ENCODE data around the gene GFER. TPM values are rescaled to one million over a fixed set of nuclear protein-coding genes. Genes with fewer than 3 reads are reported as not detected.

Gene GFER
- total and polyA plus RNA-seq, 9 of the 15 experiments (the other 6 are each of a cell fraction or from before 2014, with no cell fraction given) = 4.3 to 53.7 (median 19.8) TPM

DNA sequence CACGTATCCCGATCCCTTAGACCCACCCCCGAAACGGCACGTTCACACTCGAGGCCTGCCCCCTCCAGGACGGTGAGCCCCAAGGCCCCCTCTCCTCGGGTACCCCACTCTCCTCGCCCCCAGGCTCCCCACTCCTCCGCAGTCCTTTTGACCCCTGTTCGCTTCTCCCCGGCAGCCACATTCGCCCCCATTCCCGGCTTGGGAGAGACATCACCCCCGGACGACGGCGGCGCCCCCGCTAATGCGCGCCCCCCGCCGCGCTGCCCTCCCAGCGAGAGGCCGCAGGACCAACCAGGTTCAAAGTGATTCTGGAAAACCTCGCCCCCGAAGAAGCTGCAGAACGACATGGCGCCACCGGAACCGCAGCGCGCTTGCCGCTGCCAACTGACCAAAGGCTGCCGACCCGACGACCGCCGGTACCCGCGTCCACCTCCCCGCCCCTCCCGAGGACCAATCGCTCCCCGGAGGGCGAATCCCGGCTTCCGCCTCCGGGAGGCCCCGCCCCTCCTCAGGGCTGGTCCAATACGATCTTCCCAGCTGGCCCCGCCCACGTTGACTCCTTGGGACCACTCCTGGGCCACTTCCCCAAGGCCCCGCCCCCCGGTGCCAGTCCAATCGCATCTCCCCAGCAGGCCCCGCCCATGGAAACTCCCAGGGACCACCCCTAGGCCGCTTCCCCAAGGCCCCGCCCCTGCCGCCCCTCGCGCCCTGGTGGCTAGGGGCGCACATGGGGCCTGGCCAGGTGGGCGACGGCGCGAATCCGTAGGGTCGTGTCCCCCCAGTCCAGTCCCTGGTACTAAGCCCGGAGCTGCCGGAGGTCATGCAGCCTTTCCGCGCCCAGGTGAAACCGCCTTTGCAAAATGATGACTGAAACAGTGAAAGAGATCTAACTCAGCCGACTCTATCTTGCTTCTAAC, 40.9 kb upstream of the GFER start, which contains the start of gene MSRB1 (continued):
- TF ChIP-seq, protein P1, sequence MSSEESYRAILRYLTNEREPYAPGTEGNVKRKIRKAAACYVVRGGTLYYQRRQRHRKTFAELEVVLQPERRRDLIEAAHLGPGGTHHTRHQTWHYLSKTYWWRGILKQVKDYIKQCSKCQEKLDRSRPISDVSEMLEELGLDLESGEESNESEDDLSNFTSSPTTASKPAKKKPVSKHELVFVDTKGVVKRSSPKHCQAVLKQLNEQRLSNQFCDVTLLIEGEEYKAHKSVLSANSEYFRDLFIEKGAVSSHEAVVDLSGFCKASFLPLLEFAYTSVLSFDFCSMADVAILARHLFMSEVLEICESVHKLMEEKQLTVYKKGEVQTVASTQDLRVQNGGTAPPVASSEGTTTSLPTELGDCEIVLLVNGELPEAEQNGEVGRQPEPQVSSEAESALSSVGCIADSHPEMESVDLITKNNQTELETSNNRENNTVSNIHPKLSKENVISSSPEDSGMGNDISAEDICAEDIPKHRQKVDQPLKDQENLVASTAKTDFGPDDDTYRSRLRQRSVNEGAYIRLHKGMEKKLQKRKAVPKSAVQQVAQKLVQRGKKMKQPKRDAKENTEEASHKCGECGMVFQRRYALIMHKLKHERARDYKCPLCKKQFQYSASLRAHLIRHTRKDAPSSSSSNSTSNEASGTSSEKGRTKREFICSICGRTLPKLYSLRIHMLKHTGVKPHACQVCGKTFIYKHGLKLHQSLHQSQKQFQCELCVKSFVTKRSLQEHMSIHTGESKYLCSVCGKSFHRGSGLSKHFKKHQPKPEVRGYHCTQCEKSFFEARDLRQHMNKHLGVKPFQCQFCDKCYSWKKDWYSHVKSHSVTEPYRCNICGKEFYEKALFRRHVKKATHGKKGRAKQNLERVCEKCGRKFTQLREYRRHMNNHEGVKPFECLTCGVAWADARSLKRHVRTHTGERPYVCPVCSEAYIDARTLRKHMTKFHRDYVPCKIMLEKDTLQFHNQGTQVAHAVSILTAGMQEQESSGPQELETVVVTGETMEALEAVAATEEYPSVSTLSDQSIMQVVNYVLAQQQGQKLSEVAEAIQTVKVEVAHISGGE (CRISPR knock-in tag; IDR thresholded peaks at IDR 0.05) = no peak
- TF ChIP-seq, protein P2, sequence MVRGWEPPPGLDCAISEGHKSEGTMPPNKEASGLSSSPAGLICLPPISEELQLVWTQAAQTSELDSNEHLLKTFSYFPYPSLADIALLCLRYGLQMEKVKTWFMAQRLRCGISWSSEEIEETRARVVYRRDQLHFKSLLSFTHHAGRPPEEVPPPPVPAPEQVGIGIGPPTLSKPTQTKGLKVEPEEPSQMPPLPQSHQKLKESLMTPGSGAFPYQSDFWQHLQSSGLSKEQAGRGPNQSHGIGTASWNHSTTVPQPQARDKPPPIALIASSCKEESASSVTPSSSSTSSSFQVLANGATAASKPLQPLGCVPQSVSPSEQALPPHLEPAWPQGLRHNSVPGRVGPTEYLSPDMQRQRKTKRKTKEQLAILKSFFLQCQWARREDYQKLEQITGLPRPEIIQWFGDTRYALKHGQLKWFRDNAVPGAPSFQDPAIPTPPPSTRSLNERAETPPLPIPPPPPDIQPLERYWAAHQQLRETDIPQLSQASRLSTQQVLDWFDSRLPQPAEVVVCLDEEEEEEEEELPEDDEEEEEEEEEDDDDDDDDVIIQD (CRISPR knock-in tag; IDR thresholded peaks at IDR 0.05) = no peak
- TF ChIP-seq, protein P3, sequence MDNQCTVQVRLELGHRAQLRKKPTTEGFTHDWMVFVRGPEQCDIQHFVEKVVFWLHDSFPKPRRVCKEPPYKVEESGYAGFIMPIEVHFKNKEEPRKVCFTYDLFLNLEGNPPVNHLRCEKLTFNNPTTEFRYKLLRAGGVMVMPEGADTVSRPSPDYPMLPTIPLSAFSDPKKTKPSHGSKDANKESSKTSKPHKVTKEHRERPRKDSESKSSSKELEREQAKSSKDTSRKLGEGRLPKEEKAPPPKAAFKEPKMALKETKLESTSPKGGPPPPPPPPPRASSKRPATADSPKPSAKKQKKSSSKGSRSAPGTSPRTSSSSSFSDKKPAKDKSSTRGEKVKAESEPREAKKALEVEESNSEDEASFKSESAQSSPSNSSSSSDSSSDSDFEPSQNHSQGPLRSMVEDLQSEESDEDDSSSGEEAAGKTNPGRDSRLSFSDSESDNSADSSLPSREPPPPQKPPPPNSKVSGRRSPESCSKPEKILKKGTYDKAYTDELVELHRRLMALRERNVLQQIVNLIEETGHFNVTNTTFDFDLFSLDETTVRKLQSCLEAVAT (IDR thresholded peaks at IDR 0.05) = peak in 1 of 2 experiments; percentile 18; a peak in 2 of 4 replicates
- TF ChIP-seq, protein P4, sequence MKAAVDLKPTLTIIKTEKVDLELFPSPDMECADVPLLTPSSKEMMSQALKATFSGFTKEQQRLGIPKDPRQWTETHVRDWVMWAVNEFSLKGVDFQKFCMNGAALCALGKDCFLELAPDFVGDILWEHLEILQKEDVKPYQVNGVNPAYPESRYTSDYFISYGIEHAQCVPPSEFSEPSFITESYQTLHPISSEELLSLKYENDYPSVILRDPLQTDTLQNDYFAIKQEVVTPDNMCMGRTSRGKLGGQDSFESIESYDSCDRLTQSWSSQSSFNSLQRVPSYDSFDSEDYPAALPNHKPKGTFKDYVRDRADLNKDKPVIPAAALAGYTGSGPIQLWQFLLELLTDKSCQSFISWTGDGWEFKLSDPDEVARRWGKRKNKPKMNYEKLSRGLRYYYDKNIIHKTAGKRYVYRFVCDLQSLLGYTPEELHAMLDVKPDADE (conservative IDR thresholded peaks at IDR 0.05; ENCODE audit: control insufficient read depth, low read depth, low read length) = no peak
- TF ChIP-seq MYC (IDR thresholded peaks at IDR 0.05; ENCODE audit: low read depth, low read length) = no peak
- no peak for TF ChIP-seq MYC (CRISPR knock-in tag; IDR thresholded peaks at IDR 0.05; ENCODE audit: borderline replicate concordance, low read depth)
- TF ChIP-seq NFYB (IDR thresholded peaks at IDR 0.05; ENCODE audit: extremely low read depth, insufficient read length) = peak; percentile 38
- TF ChIP-seq SIN3A (IDR thresholded peaks at IDR 0.05; ENCODE audit: borderline replicate concordance in 2 of 2, control insufficient read depth in 1 of 2, low read depth in 2 of 2, low read length in 2 of 2) = 0 out of 4 replicates have a peak, but pooled peaks of 1 of the 2 experiments have one; percentile 69
- no peak for TF ChIP-seq CBFA2T3 (IDR thresholded peaks at IDR 0.05)
- peak; percentile 67 for TF ChIP-seq CXXC5 (CRISPR knock-in tag; IDR thresholded peaks at IDR 0.05)
- TF ChIP-seq TOE1 (IDR thresholded peaks at IDR 0.05; ENCODE audit: borderline replicate concordance) = no peak
- TF ChIP-seq TOE1 (CRISPR knock-in tag; IDR thresholded peaks at IDR 0.05; ENCODE audit: borderline replicate concordance, low read depth) = no peak
- no peak for TF ChIP-seq ZNF584 (CRISPR knock-in tag; IDR thresholded peaks at IDR 0.05; ENCODE audit: low read depth)
- TF ChIP-seq SIX5 (IDR thresholded peaks at IDR 0.05; ENCODE audit: borderline replicate concordance in 1 of 2, insufficient read depth in 1 of 2, low read depth in 1 of 2, low read length in 2 of 2) = no peak
- TF ChIP-seq ADNP (tag; IDR thresholded peaks at IDR 0.05) = no peak
